ENCODE results near the gene PTP4A2.

DNA sequence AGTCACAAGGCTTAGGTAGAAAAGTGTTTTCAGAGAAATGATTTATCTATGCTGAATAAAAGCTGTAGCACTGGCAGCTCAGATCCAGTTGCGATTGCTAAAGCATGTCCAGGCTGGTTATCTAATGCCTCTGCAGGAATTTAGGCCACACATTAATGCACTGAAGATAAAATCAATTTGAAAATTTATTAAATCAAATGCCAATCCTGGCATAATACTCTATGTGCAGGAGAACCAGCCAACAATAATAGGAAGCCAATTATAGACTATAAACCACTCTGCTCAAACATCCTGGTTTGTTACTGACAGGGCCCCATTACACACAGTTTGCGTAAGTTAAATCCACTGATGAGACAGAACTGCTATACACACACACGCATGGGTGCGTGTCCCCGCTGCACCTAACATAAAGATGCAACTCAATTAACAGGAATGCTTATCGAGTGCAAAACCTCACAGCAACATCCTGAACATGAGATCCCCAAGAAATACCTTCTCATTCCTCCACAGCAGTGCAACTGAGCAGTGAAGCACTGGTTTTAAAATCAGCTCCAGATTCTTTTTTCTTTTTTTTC, 40.6 kb downstream of the PTP4A2 start:
- TF ChIP-seq YY1 (IDR thresholded peaks at IDR 0.05; ENCODE audit: insufficient read depth, insufficient read length) (no peak), ZNF274 (IDR thresholded peaks at IDR 0.05; ENCODE audit: low read depth, low read length) (no peak)

Measured in NT2/D1 (cell line).